K562 (cell line): Measurements from ENCODE around the gene CAMK2A. TPM values are rescaled to one million over a fixed set of nuclear protein-coding genes. Genes with fewer than 3 reads are reported as not detected.

Experiments
- ASH1L ChIP-seq: fragments of 450-650 bp; IDR thresholded peaks from 2 replicates; pipeline ENCODE4 v1.6.1; 2018; ENCODE audit warnings: borderline replicate concordance, mild to moderate bottlenecking, low read depth; ENCODE audit not compliant: partially characterized antibody
- ATF3 ChIP-seq, 2 experiments: fragments of 450-650 bp in 1 of 2; sonication (generic) in 1 of 2; formaldehyde crosslinking in 1 of 2; IDR thresholded peaks in 1 of 2; conservative IDR thresholded peaks in 1 of 2; 2 replicates each; pipeline versions ENCODE4 v1.6.1 to v1.8.1; 2016 to 2023; ENCODE audit warnings: mild to moderate bottlenecking in 2 of 2, moderate library complexity in 2 of 2, inconsistent platforms in 1 of 2, missing genetic modification reagents in 1 of 2
- CC2D1A ChIP-seq: fragments of 450-650 bp; IDR thresholded peaks from 2 replicates; pipeline ENCODE4 v1.6.1; 2017; ENCODE audit warnings: mild to moderate bottlenecking
- DIDO1 ChIP-seq: fragments of 450-650 bp; IDR thresholded peaks from 2 replicates; pipeline ENCODE4 v1.6.1; 2016; ENCODE audit warnings: low read depth, missing biosample characterization, missing genetic modification characterization
- DMBX1 ChIP-seq: fragments of 250-450 bp; sonication (Bioruptor Pico); IDR thresholded peaks from 2 replicates; pipeline ENCODE4 v1.8.0; 2022; ENCODE audit warnings: inconsistent platforms, mild to moderate bottlenecking, moderate library complexity, borderline replicate concordance
- ELF4 ChIP-seq: fragments of 450-650 bp; formaldehyde crosslinking; IDR thresholded peaks from 2 replicates; pipeline ENCODE4 v1.4.0; 2022; ENCODE audit warnings: missing genetic modification characterization
- KAT7 ChIP-seq: sonication (generic); formaldehyde crosslinking; IDR thresholded peaks from 2 replicates; pipeline ENCODE4 v1.8.0; 2022; ENCODE audit warnings: missing genetic modification reagents, mild to moderate bottlenecking, borderline replicate concordance
- MAZ ChIP-seq, 2 experiments: fragments of 450-650 bp in 1 of 2; sonication (generic) in 1 of 2; formaldehyde crosslinking; IDR thresholded peaks in 1 of 2; conservative IDR thresholded peaks in 1 of 2; 2 replicates each; pipeline versions ENCODE4 v1.4.0 to v1.5.0; 2020; ENCODE audit warnings: mild to moderate bottlenecking in 1 of 2, missing genetic modification reagents in 1 of 2
- NR2C1 ChIP-seq, 2 experiments: fragments of 450-650 bp; IDR thresholded peaks; 2 replicates each; pipeline ENCODE4 v1.6.1; 2017; ENCODE audit warnings: mild to moderate bottlenecking in 2 of 2, antibody characterized with exemption in 1 of 2, inconsistent platforms in 1 of 2, missing compliant biosample characterization in 1 of 2, missing genetic modification characterization in 1 of 2
- POLR3G ChIP-seq: IDR thresholded peaks from 2 replicates; pipeline ENCODE4 v1.6.1; 2011; ENCODE audit not compliant: insufficient read length, insufficient replicate concordance; ENCODE audit errors: extremely low read depth
- RBBP5 ChIP-seq: fragments of 200-600 bp; sonication (generic); IDR thresholded peaks from 2 replicates; pipeline ENCODE4 v1.6.1; 2012; ENCODE audit warnings: borderline replicate concordance, mild to moderate bottlenecking, low read length, control low read depth, inconsistent platforms; ENCODE audit not compliant: insufficient read depth, poor library complexity, severe bottlenecking
- ZBTB7A ChIP-seq: IDR thresholded peaks from 2 replicates; pipeline ENCODE4 v1.6.1; 2011; ENCODE audit warnings: low read depth, mild to moderate bottlenecking, low read length, moderate library complexity, borderline replicate concordance; ENCODE audit not compliant: control insufficient read depth
- ZBTB9 ChIP-seq: fragments of 450-650 bp; formaldehyde crosslinking; IDR thresholded peaks from 2 replicates; pipeline ENCODE4 v1.4.0; 2020; ENCODE audit warnings: mild to moderate bottlenecking, moderate library complexity
- ZFP36 ChIP-seq: fragments of 150-350 bp; IDR thresholded peaks from 2 replicates; pipeline ENCODE4 v1.6.1; 2018; ENCODE audit warnings: low read length, low read depth; ENCODE audit not compliant: partially characterized antibody
- ZNF263 ChIP-seq: sonication (generic); formaldehyde crosslinking; IDR thresholded peaks from 2 replicates; pipeline ENCODE4 v1.8.0; 2022; ENCODE audit warnings: mild to moderate bottlenecking, missing genetic modification reagents, borderline replicate concordance
- ZNF57 ChIP-seq: fragments of 450-650 bp; formaldehyde crosslinking; IDR thresholded peaks from 2 replicates; pipeline ENCODE4 v1.4.0; 2020; ENCODE audit warnings: mild to moderate bottlenecking, moderate library complexity
- polyA plus RNA-seq, 8 experiments: library from polyadenylated mRNA; depleted of rRNA in 4 of 8; stranded (reverse) in 5 of 8; unstranded in 3 of 8; fragments of >200 nt; fragmentation: Nextera tagmentation in 2 of 8; fragmentation: Illumina TruSeq in 1 of 8; extraction: Ambion mirVana in 2 of 8; extraction: Trizol in 1 of 8; gene quantifications; 2 replicates each; pipeline versions ENCODE4 v1.2.1 to v1.2.3, GENCODE V29; 2011 to 2014; ENCODE audit warnings: inconsistent platforms in 1 of 8, missing spikeins in 1 of 8
- total RNA-seq, 7 experiments: library from RNA; depleted of rRNA in 6 of 7; stranded (reverse); fragments of >200 nt in 6 of 7; fragmentation: Illumina TruSeq in 2 of 7; extraction: Trizol in 2 of 7; gene quantifications; 2 replicates each; pipeline versions ENCODE4 v1.2.1 to v1.2.3, GENCODE V29; 2011 to 2021; ENCODE audit warnings: low replicate concordance in 1 of 7
- TF ChIP-seq, protein P1 (sequence below): fragments of 250-450 bp; sonication (Bioruptor Pico); IDR thresholded peaks from 2 replicates; pipeline ENCODE4 v1.4.0; 2020; ENCODE audit warnings: borderline replicate concordance

The CAMK2A gene
- total and polyA plus RNA-seq, 9 of the 15 experiments (the other 6 are each of a cell fraction or from before 2014, with no cell fraction given), result 0.01 to 0.18 (median 0.04) TPM; not detected in 6

GRCh38 chr5:150329038-150329437, 39.5 kb upstream of the CAMK2A start (continued):
- peak; percentile 29 for TF ChIP-seq ZFP36
- TF ChIP-seq DMBX1, result 0 out of 2 replicates have a peak, but pooled peaks have one; percentile 12
- TF ChIP-seq ELF4, result peak; percentile 76; the same call in 1 of the 2 replicates
- TF ChIP-seq ATF3 (IDR thresholded peaks at IDR 0.05), result no peak
- TF ChIP-seq ATF3 (CRISPR knock-in tag; conservative IDR thresholded peaks at IDR 0.05), result no peak
- TF ChIP-seq MAZ (CRISPR knock-in tag; conservative IDR thresholded peaks at IDR 0.05 in 1 of 2, IDR thresholded peaks at IDR 0.05 in 1 of 2), result no peak; a peak in 1 of 4 replicates
- TF ChIP-seq ZBTB7A, result no peak
- no peak for TF ChIP-seq KAT7 (CRISPR knock-in tag)
- no peak for TF ChIP-seq ZNF57 (CRISPR knock-in tag)
- TF ChIP-seq NR2C1 (IDR thresholded peaks at IDR 0.05), result no peak
- 0 out of 2 replicates have a peak, but pooled peaks have one; percentile 25 for TF ChIP-seq NR2C1 (tag; IDR thresholded peaks at IDR 0.05)
- TF ChIP-seq CC2D1A, result no peak
- no peak for TF ChIP-seq ZNF263 (CRISPR knock-in tag)
- no peak for TF ChIP-seq POLR3G
- TF ChIP-seq RBBP5, result no peak
- no peak for TF ChIP-seq ASH1L
- TF ChIP-seq ZBTB9, result 0 out of 2 replicates have a peak, but pooled peaks have one; percentile 23
- TF ChIP-seq, protein P1, sequence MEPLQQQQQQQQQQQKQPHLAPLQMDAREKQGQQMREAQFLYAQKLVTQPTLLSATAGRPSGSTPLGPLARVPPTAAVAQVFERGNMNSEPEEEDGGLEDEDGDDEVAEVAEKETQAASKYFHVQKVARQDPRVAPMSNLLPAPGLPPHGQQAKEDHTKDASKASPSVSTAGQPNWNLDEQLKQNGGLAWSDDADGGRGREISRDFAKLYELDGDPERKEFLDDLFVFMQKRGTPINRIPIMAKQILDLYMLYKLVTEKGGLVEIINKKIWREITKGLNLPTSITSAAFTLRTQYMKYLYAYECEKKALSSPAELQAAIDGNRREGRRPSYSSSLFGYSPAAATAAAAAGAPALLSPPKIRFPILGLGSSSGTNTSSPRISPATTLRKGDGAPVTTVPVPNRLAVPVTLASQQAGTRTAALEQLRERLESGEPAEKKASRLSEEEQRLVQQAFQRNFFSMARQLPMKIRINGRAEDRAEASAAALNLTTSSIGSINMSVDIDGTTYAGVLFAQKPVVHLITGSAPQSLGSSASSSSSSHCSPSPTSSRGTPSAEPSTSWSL (CRISPR knock-in tag), result no peak
- TF ChIP-seq DIDO1 (tag), result no peak
